Trophoblast cell (in vitro differentiated cells and primary cell): ENCODE data around the gene MRTFB.
A peak's percentile ranks its signal among the peaks of the same experiment; 100 is the strongest.

Experiments used
- DNase-seq, 2 donors: peaks; one replicate each; pipeline ENCODE4 v3.0.0-alpha.2; 2016
- H2AFZ ChIP-seq: 2 replicates; pipeline ENCODE4 v1.6.1; 2013; ENCODE audit warnings: low read length, moderate library complexity, mild to moderate bottlenecking; ENCODE audit not compliant: insufficient read depth, poor library complexity
- H2AK5ac ChIP-seq: 2 replicates; pipeline ENCODE4 v1.6.1; 2013; ENCODE audit warnings: mild to moderate bottlenecking, low read length
- H2BK120ac ChIP-seq: 2 replicates; pipeline ENCODE4 v1.6.1; 2013; ENCODE audit warnings: low read length, mild to moderate bottlenecking, moderate library complexity; ENCODE audit not compliant: insufficient read depth, poor library complexity
- H2BK12ac ChIP-seq: 2 replicates; pipeline ENCODE4 v1.6.1; 2013; ENCODE audit warnings: mild to moderate bottlenecking, low read length, moderate library complexity
- H2BK5ac ChIP-seq: 2 replicates; pipeline ENCODE4 v1.6.1; 2013; ENCODE audit warnings: low read length, low read depth, moderate library complexity, mild to moderate bottlenecking; ENCODE audit not compliant: poor library complexity
- H3K14ac ChIP-seq: 2 replicates; pipeline ENCODE4 v1.6.1; 2013; ENCODE audit warnings: mild to moderate bottlenecking, low read length
- H3K18ac ChIP-seq: 2 replicates; pipeline ENCODE4 v1.6.1; 2013; ENCODE audit warnings: mild to moderate bottlenecking, low read length
- H3K23ac ChIP-seq: 2 replicates; pipeline ENCODE4 v1.6.1; 2013; ENCODE audit warnings: low read length
- H3K27ac ChIP-seq: 2 replicates; pipeline ENCODE4 v1.5.1; 2013; ENCODE audit warnings: low read depth, mild to moderate bottlenecking, inconsistent platforms, low read length, moderate library complexity
- H3K27me3 ChIP-seq: 2 replicates; pipeline ENCODE4 v1.6.1; 2013; ENCODE audit warnings: inconsistent platforms, mild to moderate bottlenecking, low read length, moderate library complexity; ENCODE audit not compliant: insufficient read depth
- H3K36me3 ChIP-seq, 2 experiments: 1 replicate in 1 of 2; 2 replicates in 1 of 2; pipeline ENCODE4 v1.6.1; 2013; ENCODE audit warnings: low read length in 2 of 2, mild to moderate bottlenecking in 2 of 2, moderate library complexity in 1 of 2; ENCODE audit not compliant: insufficient read depth in 2 of 2, control insufficient read depth in 1 of 2
- H3K4ac ChIP-seq: 2 replicates; pipeline ENCODE4 v1.6.1; 2013; ENCODE audit warnings: low read depth, mild to moderate bottlenecking, low read length, moderate library complexity
- H3K4me1 ChIP-seq, 2 experiments: 1 replicate in 1 of 2; 2 replicates in 1 of 2; pipeline ENCODE4 v1.6.1; 2013; ENCODE audit warnings: low read length in 2 of 2, mild to moderate bottlenecking in 2 of 2, moderate library complexity in 1 of 2; ENCODE audit not compliant: insufficient read depth in 2 of 2, control insufficient read depth in 1 of 2
- H3K4me2 ChIP-seq: 2 replicates; pipeline ENCODE4 v1.6.1; 2013; ENCODE audit warnings: inconsistent platforms, mild to moderate bottlenecking, low read length, moderate library complexity
- H3K4me3 ChIP-seq: 2 replicates; pipeline ENCODE4 v1.5.1; 2013; ENCODE audit warnings: mild to moderate bottlenecking, low read depth, low read length, inconsistent platforms
- H3K79me1 ChIP-seq: one replicate; pipeline ENCODE4 v1.6.1; 2013; ENCODE audit warnings: low read length
- H3K79me2 ChIP-seq: 2 replicates; pipeline ENCODE4 v1.6.1; 2013; ENCODE audit warnings: low read length, mild to moderate bottlenecking; ENCODE audit not compliant: control insufficient read depth, insufficient read depth, poor library complexity
- H3K9ac ChIP-seq: 2 replicates; pipeline ENCODE4 v1.6.1; 2013; ENCODE audit warnings: mild to moderate bottlenecking, low read length
- H3K9me3 ChIP-seq: 2 replicates; pipeline ENCODE4 v1.6.1; 2013; ENCODE audit warnings: low read depth, mild to moderate bottlenecking, control low read depth, inconsistent platforms, low read length; ENCODE audit not compliant: insufficient read depth
- H4K12ac ChIP-seq: 2 replicates; pipeline ENCODE4 v1.6.1; 2013; ENCODE audit warnings: low read depth, mild to moderate bottlenecking, low read length, moderate library complexity
- H4K8ac ChIP-seq: 2 replicates; pipeline ENCODE4 v1.6.1; 2013; ENCODE audit warnings: low read depth, mild to moderate bottlenecking, low read length, moderate library complexity
- H4K91ac ChIP-seq: one replicate; pipeline ENCODE4 v1.6.1; 2013; ENCODE audit warnings: low read depth, mild to moderate bottlenecking, low read length, moderate library complexity
- WGBS: extraction: QIAGEN DNeasy Blood & Tissue Kit; methylation state at CpG from one replicate; pipeline ENCODE4 v1.1.7; 2013; ENCODE audit warnings: missing lambda C conversion rate; ENCODE audit not compliant: insufficient read length, insufficient coverage; ENCODE audit errors: extremely low coverage; 5-methylcytosine and 5-hydroxymethylcytosine counted together

MRTFB gene

GRCh38 chr16:14071576-14072271, 605 bp downstream of the MRTFB start:
- Histone ChIP-seq H4K91ac (peak overlapping the region; percentile 87), H2AFZ (peak overlapping the region; percentile 98), H2BK120ac (peak overlapping the region; percentile 90), H3K4me3 (peak overlapping the region; percentile 94), H3K79me2 (peaks cover 14% of the 10 kb centered on the region), H4K12ac (peak overlapping the region; percentile 88), H3K79me1 (peaks cover 16% of the 10 kb centered on the region), H2BK12ac (peak overlapping the region; percentile 45), H2BK5ac (peak overlapping the region; percentile 85), H3K18ac (peak overlapping the region; percentile 77), H3K9ac (peak overlapping the region; percentile 93), H3K27me3 (no peaks in the 10 kb centered on the region), H3K23ac (no peak overlapping the region), H3K4me1 (peaks cover 4 to 7% of the 10 kb centered on the region in 2 experiments), H3K27ac (peak overlapping the region; percentile 79), H3K4ac (peak overlapping the region; percentile 98), H3K36me3 (peaks cover 2 to 3% of the 10 kb centered on the region in 2 experiments), H2AK5ac (peak overlapping the region; percentile 92), H3K14ac (peak overlapping the region; percentile 88), H4K8ac (peak overlapping the region; percentile 93), H3K4me2 (peak overlapping the region; percentile 97), H3K9me3 (no peaks in the 10 kb centered on the region)
- peak; percentile 41 to 53 for DNase-seq
- no CpG with 5 or more reads among the region's 32 CpGs for WGBS

- Histone ChIP-seq H3K27ac (no peak overlapping the region), H3K79me1 (peaks cover 16% of the 10 kb centered on the region), H4K12ac (no peak overlapping the region), H3K4ac (peak overlapping the region; percentile 98), H3K9me3 (no peaks in the 10 kb centered on the region), H4K91ac (no peak overlapping the region), H2BK5ac (no peak overlapping the region), H3K23ac (no peak overlapping the region), H3K14ac (no peak overlapping the region), H3K27me3 (no peaks in the 10 kb centered on the region), H3K36me3 (peaks cover 2 to 3% of the 10 kb centered on the region in 2 experiments), H2AFZ (peak overlapping the region; percentile 75), H3K79me2 (peaks cover 14% of the 10 kb centered on the region), H3K4me1 (peaks cover 4 to 7% of the 10 kb centered on the region in 2 experiments), H4K8ac (no peak overlapping the region), H3K4me3 (no peak overlapping the region), H3K4me2 (peak overlapping the region; percentile 97), H2BK12ac (no peak overlapping the region), H2AK5ac (no peak overlapping the region), H2BK120ac (no peak overlapping the region), H3K18ac (peak overlapping the region; percentile 17), H3K9ac (no peak overlapping the region)
- DNase-seq: no peak
- WGBS: no CpG with 5 or more reads among the region's 6 CpGs
These were observed 1.2 kb downstream of the MRTFB start for GRCh38 chr16:14072360-14072759.

- peaks cover 14% of the 10 kb centered on the region for H3K79me2 ChIP-seq
- H3K36me3 ChIP-seq: peaks cover 2 to 3% of the 10 kb centered on the region in 2 experiments
- no peak overlapping the region for H3K4me3 ChIP-seq
- no peak overlapping the region for H3K14ac ChIP-seq
- H3K9ac ChIP-seq: no peak overlapping the region
- H3K4ac ChIP-seq: no peak overlapping the region
- no peak overlapping the region for H4K12ac ChIP-seq
- DNase-seq: no peak
- H2AFZ ChIP-seq: no peak overlapping the region
- no peak overlapping the region for H3K4me2 ChIP-seq
- WGBS: 100% methylated on average over 1 of the region's 1 CpG
- H2BK5ac ChIP-seq: no peak overlapping the region
- H3K79me1 ChIP-seq: peaks cover 16% of the 10 kb centered on the region
- no peak overlapping the region for H3K27ac ChIP-seq
- no peak overlapping the region for H3K23ac ChIP-seq
- no peak overlapping the region for H2AK5ac ChIP-seq
- no peak overlapping the region for H2BK12ac ChIP-seq
- H4K8ac ChIP-seq: no peak overlapping the region
- no peaks in the 10 kb centered on the region for H3K27me3 ChIP-seq
- peaks cover 4 to 7% of the 10 kb centered on the region in 2 experiments for H3K4me1 ChIP-seq
- H4K91ac ChIP-seq: no peak overlapping the region
- no peaks in the 10 kb centered on the region for H3K9me3 ChIP-seq
- H2BK120ac ChIP-seq: no peak overlapping the region
- H3K18ac ChIP-seq: no peak overlapping the region
These were observed 3.4 kb downstream of the MRTFB start for GRCh38 chr16:14074544-14074943.

GRCh38 chr16:14077918-14078317, 6.8 kb downstream of the MRTFB start:
- no peak overlapping the region for H3K4me3 ChIP-seq
- no peak overlapping the region for H3K18ac ChIP-seq
- H3K36me3 ChIP-seq: peaks cover 5 to 6% of the 10 kb centered on the region in 2 experiments
- peaks cover 2% of the 10 kb centered on the region for H3K79me2 ChIP-seq
- H2BK120ac ChIP-seq: no peak overlapping the region
- no peaks in the 10 kb centered on the region for H3K9me3 ChIP-seq
- H3K4me1 ChIP-seq: no peaks in the 10 kb centered on the region
- no peak overlapping the region for H3K4ac ChIP-seq
- DNase-seq: no peak
- H2BK12ac ChIP-seq: no peak overlapping the region
- no peak overlapping the region for H4K12ac ChIP-seq
- no peaks in the 10 kb centered on the region for H3K27me3 ChIP-seq
- H2BK5ac ChIP-seq: no peak overlapping the region
- no CpG with 5 or more reads among the region's 2 CpGs for WGBS
- no peak overlapping the region for H4K8ac ChIP-seq
- H3K27ac ChIP-seq: no peak overlapping the region
- no peak overlapping the region for H3K14ac ChIP-seq
- H4K91ac ChIP-seq: no peak overlapping the region
- no peak overlapping the region for H2AK5ac ChIP-seq
- H3K79me1 ChIP-seq: no peaks in the 10 kb centered on the region
- no peak overlapping the region for H2AFZ ChIP-seq
- no peak overlapping the region for H3K4me2 ChIP-seq
- no peak overlapping the region for H3K9ac ChIP-seq
- no peak overlapping the region for H3K23ac ChIP-seq
